ENCODE data around the gene RPS27. TPM values are rescaled to one million over a fixed set of nuclear protein-coding genes. Genes with fewer than 3 reads are reported as not detected.

Gene RPS27
- total RNA-seq, 4 donors from 2014 or later: 222 to 1,839 (median 900) TPM

GRCh38 chr1:153968972-153969371 is 21.6 kb upstream of the RPS27 start:
- Histone ChIP-seq H3K4me1 (peaks cover 11 to 35% (median 25%) of the 10 kb centered on the region in 4 donors), H3K9me3 (no peaks in the 10 kb centered on the region), H3K36me3 (peaks cover 0 to under 1% (median 0%) of the 10 kb centered on the region in 4 donors), H3K27ac (no peak overlapping the region), H3K4me3 (no peak overlapping the region), H3K27me3 (no peaks in the 10 kb centered on the region)
- TF ChIP-seq EP300 (IDR thresholded peaks at IDR 0.05; ENCODE audit: low read depth): no peak
- TF ChIP-seq CTCF (IDR thresholded peaks at IDR 0.05): no peak
- no peak for TF ChIP-seq POLR2A (IDR thresholded peaks at IDR 0.05)
- no peak for TF ChIP-seq POLR2AphosphoS5 (IDR thresholded peaks at IDR 0.05)
- 80 to 87% methylated on average over 1 to 2 of the region's 2 CpGs for WGBS, 2 donors (ENCODE audit: low coverage in 1 of 2)
- DNase-seq: no peak
- in situ Hi-C loops (cut with MboI; ENCODE audit: low pct_ligation_motif_present in 1 of 4, low pct_unique_long_range_greater_than_20kb in 1 of 4, low sequenced_read_pairs in 3 of 4): loop anchor here in 1 of 4 donors (25.0 kb wide), 1 partner anchor 307 kb away; the partner anchor contains the start of genes ILF2 and SNAPIN
- intact Hi-C loops (cut with DNase I; ENCODE audit: low total_unique reads): no loop called here

DNA sequence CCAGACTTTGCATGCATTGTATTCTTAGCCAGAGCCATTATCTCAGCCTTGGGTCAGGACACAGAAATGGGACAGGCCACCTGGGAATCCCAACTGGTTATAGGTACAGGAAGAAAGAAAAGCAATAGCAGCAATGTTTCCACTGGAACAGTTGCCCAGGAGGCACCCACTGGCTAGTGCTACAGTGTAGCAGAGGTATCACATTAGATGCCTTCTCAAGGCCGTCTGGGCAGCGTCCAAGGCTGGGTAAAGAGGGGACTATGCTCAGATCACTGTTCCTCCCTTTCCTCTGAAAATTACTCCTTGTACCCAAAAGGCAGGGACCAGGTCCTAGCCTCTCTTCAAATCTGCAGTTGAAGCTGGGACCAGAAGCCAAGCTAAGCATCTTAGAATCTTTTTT is 20.2 kb upstream of the RPS27 start:
- Histone ChIP-seq H3K27ac (no peak overlapping the region), H3K4me3 (no peak overlapping the region), H3K36me3 (peaks cover 0 to 14% (median 6%) of the 10 kb centered on the region in 4 donors), H3K27me3 (no peaks in the 10 kb centered on the region), H3K9me3 (no peaks in the 10 kb centered on the region), H3K4me1 (peaks cover 9 to 26% (median 17%) of the 10 kb centered on the region in 4 donors)
- 83 to 89% methylated on average over 2 of the region's 2 CpGs for WGBS, 2 donors (ENCODE audit: low coverage in 1 of 2)
- in situ Hi-C loops (cut with MboI; ENCODE audit: low pct_ligation_motif_present in 1 of 4, low pct_unique_long_range_greater_than_20kb in 1 of 4, low sequenced_read_pairs in 3 of 4): loop anchor here in 1 of 4 donors (25.0 kb wide), 1 partner anchor 308 kb away; the partner anchor contains the start of genes ILF2 and SNAPIN
- intact Hi-C loops (cut with DNase I; ENCODE audit: low total_unique reads): no loop called here
- TF ChIP-seq POLR2AphosphoS5 (IDR thresholded peaks at IDR 0.05) (no peak), POLR2A (IDR thresholded peaks at IDR 0.05) (no peak), CTCF (IDR thresholded peaks at IDR 0.05) (no peak), EP300 (IDR thresholded peaks at IDR 0.05; ENCODE audit: low read depth) (no peak)
- DNase-seq: no peak

- intact Hi-C loops (cut with DNase I; ENCODE audit: low total_unique reads): no loop called here
- 94% methylated on average over 3 of the region's 3 CpGs; no CpG with 5 or more reads in 1 of the 2 donors for WGBS, 2 donors (ENCODE audit: low coverage in 1 of 2)
- no peaks in the 10 kb centered on the region for H3K9me3 ChIP-seq
- peaks cover 8 to 24% (median 15%) of the 10 kb centered on the region in 4 donors for H3K4me1 ChIP-seq
- in situ Hi-C loops (cut with MboI; ENCODE audit: low pct_ligation_motif_present in 1 of 4, low pct_unique_long_range_greater_than_20kb in 1 of 4, low sequenced_read_pairs in 3 of 4): loop anchor here in 1 of 4 donors (25.0 kb wide), 1 partner anchor 311 kb away; the partner anchor contains the start of genes ILF2 and SNAPIN
- H3K27me3 ChIP-seq: no peaks in the 10 kb centered on the region
- no peak for DNase-seq
- no peak overlapping the region for H3K4me3 ChIP-seq
- no peak overlapping the region for H3K27ac ChIP-seq
- no peak for TF ChIP-seq POLR2AphosphoS5 (IDR thresholded peaks at IDR 0.05)
- no peak for TF ChIP-seq EP300 (IDR thresholded peaks at IDR 0.05; ENCODE audit: low read depth)
- no peak for TF ChIP-seq POLR2A (IDR thresholded peaks at IDR 0.05)
- TF ChIP-seq CTCF (IDR thresholded peaks at IDR 0.05): no peak
- peaks cover 0 to 20% (median 9%) of the 10 kb centered on the region in 4 donors for H3K36me3 ChIP-seq
Measured at GRCh38 chr1:153973071-153973470, 17.5 kb upstream of the RPS27 start.

- Histone ChIP-seq H3K27me3 (no peaks in the 10 kb centered on the region), H3K9me3 (no peaks in the 10 kb centered on the region), H3K36me3 (peaks cover 0 to 20% (median 9%) of the 10 kb centered on the region in 4 donors), H3K4me1 (peaks cover 8 to 24% (median 17%) of the 10 kb centered on the region in 4 donors), H3K4me3 (no peak overlapping the region), H3K27ac (no peak overlapping the region)
- DNase-seq: no peak
- WGBS, 2 donors (ENCODE audit: low coverage in 1 of 2): 87 to 92% methylated on average over 3 to 7 of the region's 7 CpGs
- in situ Hi-C loops (cut with MboI; ENCODE audit: low pct_ligation_motif_present in 1 of 4, low pct_unique_long_range_greater_than_20kb in 1 of 4, low sequenced_read_pairs in 3 of 4) (loop anchor here in 1 of 4 donors (25.0 kb wide), 1 partner anchor 311 kb away; the partner anchor contains the start of genes ILF2 and SNAPIN), intact Hi-C loops (cut with DNase I; ENCODE audit: low total_unique reads) (no loop called here)
- TF ChIP-seq EP300 (IDR thresholded peaks at IDR 0.05; ENCODE audit: low read depth) (no peak), POLR2A (IDR thresholded peaks at IDR 0.05) (no peak), POLR2AphosphoS5 (IDR thresholded peaks at IDR 0.05) (no peak), CTCF (IDR thresholded peaks at IDR 0.05) (no peak)
Measured at GRCh38 chr1:153973525-153973924, 17.0 kb upstream of the RPS27 start.

Data from transverse colon (tissue), 4 donors.